ENCODE measurements around the gene RGS7. TPM values are rescaled to one million over a fixed set of nuclear protein-coding genes. Genes with fewer than 3 reads are reported as not detected.

RGS7 gene
- total RNA-seq, 2 donors from 2014 or later, result not detected

Other genes starting within 250 kb of the RGS7 start
- 10 to 100 TPM; 53.8 to 63.6 TPM for gene FH, start 162.6 kb upstream of the RGS7 start, total RNA-seq
- gene KMO, start 175.2 kb upstream of the RGS7 start, total RNA-seq, result not detected

All from natural killer cell treated with Interleukin-12 subunit alpha and Interleukin-12 subunit beta and Interleukin-15 and Interleukin-18, amount 100 ng/mL, for 72 hours (primary cell).